Measurements from ENCODE around the gene LRG1.

- TF ChIP-seq CTCF (optimal IDR thresholded peaks at IDR 0.05 in 1 of 3, IDR thresholded peaks at IDR 0.05 in 1 of 3, conservative IDR thresholded peaks at IDR 0.05 in 1 of 3; ENCODE audit: extremely low read depth in 1 of 3, insufficient read depth in 2 of 3, low read length in 3 of 3) (no peak), EZH2 (IDR thresholded peaks at IDR 0.05; ENCODE audit: low read length) (no peak)
Measured at GRCh38 chr19:4516199-4516938, 23.5 kb downstream of the LRG1 start.
